GM23338 (cell line): ENCODE measurements around the gene PAN2. TPM values are rescaled to one million over a fixed set of nuclear protein-coding genes. Genes with fewer than 3 reads are reported as not detected.

Experiments
- ATAC-seq: fragments of 200-7000 bp; cut with Tn5 transposase; 3 replicates; pipeline ENCODE4 v1.9.1; 2020
- DNase-seq: peaks from one replicate; pipeline ENCODE4 v3.0.0-alpha.2; 2015; ENCODE audit warnings: low spot score
- H2AFZ ChIP-seq: fragments of 200-600 bp; sonication (generic); 2 replicates; pipeline ENCODE4 v1.8.0; 2016; ENCODE audit warnings: antibody characterized with exemption, mild to moderate bottlenecking, moderate library complexity
- H3F3A ChIP-seq: fragments of 200-600 bp; sonication (generic); replicated peaks from 2 replicates; pipeline ENCODE4 v1.8.0; 2017; ENCODE audit warnings: antibody characterized with exemption, mixed run types, low read depth
- H3K27ac ChIP-seq: fragments of 200-600 bp; sonication (generic); 2 replicates; pipeline ENCODE4 v1.6.1; 2016; ENCODE audit warnings: low read depth
- H3K27me3 ChIP-seq: fragments of 200-600 bp; sonication (generic); 2 replicates; pipeline ENCODE4 v1.8.0; 2016; ENCODE audit warnings: mild to moderate bottlenecking, mixed run types, moderate library complexity; ENCODE audit not compliant: insufficient read depth
- H3K36me3 ChIP-seq: fragments of 200-600 bp; sonication (generic); 2 replicates; pipeline ENCODE4 v1.8.0; 2016; ENCODE audit warnings: mild to moderate bottlenecking; ENCODE audit not compliant: insufficient read depth
- H3K4me1 ChIP-seq: fragments of 200-600 bp; sonication (generic); 2 replicates; pipeline ENCODE4 v1.8.0; 2016; ENCODE audit warnings: mild to moderate bottlenecking, moderate library complexity; ENCODE audit not compliant: insufficient read depth
- H3K4me2 ChIP-seq: fragments of 200-600 bp; sonication (generic); 2 replicates; pipeline ENCODE4 v1.7.1; 2017; ENCODE audit warnings: mixed run types
- H3K4me3 ChIP-seq: fragments of 200-600 bp; sonication (generic); 2 replicates; pipeline ENCODE4 v1.6.1; 2016; ENCODE audit warnings: mixed run types
- H3K79me2 ChIP-seq: fragments of 200-600 bp; sonication (generic); replicated peaks from 2 replicates; pipeline ENCODE4 v1.8.0; 2017; ENCODE audit warnings: mild to moderate bottlenecking; ENCODE audit not compliant: insufficient read depth
- H3K9me2 ChIP-seq: fragments of 200-600 bp; sonication (generic); 2 replicates; pipeline ENCODE4 v1.8.0; 2017; ENCODE audit not compliant: insufficient read depth
- H4K20me1 ChIP-seq: fragments of 200-600 bp; sonication (generic); replicated peaks from 2 replicates; pipeline ENCODE4 v1.8.0; 2017; ENCODE audit warnings: mild to moderate bottlenecking; ENCODE audit not compliant: insufficient read depth
- H3K27ac Mint-ChIP-seq: 2 replicates; pipeline ENCODE4 v1.8.0; 2020; ENCODE audit warnings: inconsistent platforms, mild to moderate bottlenecking, moderate library complexity, mixed read lengths
- H3K27me3 Mint-ChIP-seq: 3 replicates; pipeline ENCODE4 v1.8.0; 2022; ENCODE audit warnings: low read depth, mild to moderate bottlenecking, moderate library complexity, mixed read lengths, inconsistent platforms; ENCODE audit not compliant: insufficient read depth, poor library complexity
- H3K36me3 Mint-ChIP-seq: 3 replicates; pipeline ENCODE4 v1.8.0; 2021; ENCODE audit warnings: low read depth, mild to moderate bottlenecking, inconsistent platforms, moderate library complexity, mixed read lengths
- H3K4me1 Mint-ChIP-seq: 3 replicates; pipeline ENCODE4 v1.8.0; 2020; ENCODE audit warnings: mild to moderate bottlenecking, inconsistent platforms, mixed read lengths
- H3K4me3 Mint-ChIP-seq: 3 replicates; pipeline ENCODE4 v1.8.0; 2021; ENCODE audit warnings: moderate library complexity, mild to moderate bottlenecking, inconsistent platforms, mixed read lengths
- H3K9me3 Mint-ChIP-seq: 3 replicates; pipeline ENCODE4 v1.8.0; 2020; ENCODE audit warnings: moderate library complexity, mild to moderate bottlenecking, inconsistent platforms, mixed read lengths
- CREB1 ChIP-seq: fragments of 250-450 bp; sonication (Bioruptor Pico); IDR thresholded peaks from 2 replicates; pipeline ENCODE4 v1.5.0; 2020; ENCODE audit warnings: low read depth, mild to moderate bottlenecking, moderate library complexity
- EZH2phosphoT487 ChIP-seq: fragments of 200-600 bp; sonication (generic); IDR thresholded peaks from one replicate; pipeline ENCODE4 v1.8.1; 2018; ENCODE audit warnings: antibody characterized with exemption; ENCODE audit not compliant: unreplicated experiment
- NANOG ChIP-seq: IDR thresholded peaks from 2 replicates; pipeline ENCODE4 v1.6.1; 2016; ENCODE audit warnings: antibody characterized with exemption, borderline replicate concordance
- POLR2AphosphoS5 ChIP-seq: IDR thresholded peaks from 2 replicates; pipeline ENCODE4 v1.6.1; 2016; ENCODE audit warnings: antibody characterized with exemption, low read depth
- STAT1 ChIP-seq: IDR thresholded peaks from one replicate; pipeline ENCODE4 v1.6.1; 2016; ENCODE audit warnings: antibody characterized with exemption; ENCODE audit not compliant: unreplicated experiment
- ZNF114 ChIP-seq: fragments of 250-450 bp; sonication (Bioruptor Pico); IDR thresholded peaks from 2 replicates; pipeline ENCODE4 v1.5.0; 2020; ENCODE audit warnings: mild to moderate bottlenecking, moderate library complexity
- ZNF331 ChIP-seq: fragments of 250-450 bp; sonication (Bioruptor Pico); IDR thresholded peaks from 2 replicates; pipeline ENCODE4 v1.5.0; 2020; ENCODE audit warnings: low read depth, mild to moderate bottlenecking, moderate library complexity
- polyA plus RNA-seq: library from polyadenylated mRNA; unstranded; fragments of >200 nt; fragmentation: Nextera tagmentation; extraction: Ambion mirVana; gene quantifications from 2 replicates; pipeline ENCODE4 v1.2.1, GENCODE V29; 2016
- total RNA-seq: library from RNA; depleted of rRNA; stranded (reverse); fragments of >200 nt; shearing (Covaris generic); gene quantifications from 2 replicates; pipeline ENCODE4 v1.2.3, GENCODE V29; 2014
- TF ChIP-seq, protein P1 (sequence below): fragments of 250-450 bp; sonication (Bioruptor Pico); IDR thresholded peaks from 2 replicates; pipeline ENCODE4 v1.5.0; 2020; ENCODE audit warnings: mild to moderate bottlenecking, moderate library complexity
- TF ChIP-seq, protein P2 (sequence below), 2 experiments: fragments of 200-600 bp in 1 of 2; sonication (generic) in 1 of 2; conservative IDR thresholded peaks; 2 replicates each; pipeline versions ENCODE4 v1.5.1 to v1.6.1; 2016 to 2017; ENCODE audit warnings: antibody characterized with exemption in 2 of 2, low read depth in 2 of 2, mild to moderate bottlenecking in 2 of 2, moderate library complexity in 1 of 2

The PAN2 gene
- total and polyA plus RNA-seq, 2 experiments from 2014 or later = 11.5 to 27.2 TPM

DNA sequence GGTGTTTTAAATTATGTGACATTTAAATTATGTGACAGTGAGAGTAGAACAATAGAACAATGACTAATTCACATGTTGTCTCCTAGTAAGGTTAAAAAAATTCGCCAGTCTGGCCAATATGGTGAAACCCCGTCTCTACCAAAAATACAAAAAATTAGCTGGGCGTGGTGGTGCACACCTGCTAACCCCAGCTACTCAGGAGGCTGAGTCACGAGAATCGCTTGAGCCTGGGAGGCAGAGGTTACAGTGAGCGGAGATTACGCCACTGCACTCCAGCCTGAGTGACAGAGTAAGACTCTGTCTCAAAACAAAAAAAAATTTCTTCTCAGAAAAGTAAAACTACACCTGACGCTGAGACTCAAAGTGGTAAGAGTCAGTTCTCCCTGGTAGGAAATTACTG lies 36.4 kb downstream of the PAN2 start (continued):
- TF ChIP-seq, protein P1, sequence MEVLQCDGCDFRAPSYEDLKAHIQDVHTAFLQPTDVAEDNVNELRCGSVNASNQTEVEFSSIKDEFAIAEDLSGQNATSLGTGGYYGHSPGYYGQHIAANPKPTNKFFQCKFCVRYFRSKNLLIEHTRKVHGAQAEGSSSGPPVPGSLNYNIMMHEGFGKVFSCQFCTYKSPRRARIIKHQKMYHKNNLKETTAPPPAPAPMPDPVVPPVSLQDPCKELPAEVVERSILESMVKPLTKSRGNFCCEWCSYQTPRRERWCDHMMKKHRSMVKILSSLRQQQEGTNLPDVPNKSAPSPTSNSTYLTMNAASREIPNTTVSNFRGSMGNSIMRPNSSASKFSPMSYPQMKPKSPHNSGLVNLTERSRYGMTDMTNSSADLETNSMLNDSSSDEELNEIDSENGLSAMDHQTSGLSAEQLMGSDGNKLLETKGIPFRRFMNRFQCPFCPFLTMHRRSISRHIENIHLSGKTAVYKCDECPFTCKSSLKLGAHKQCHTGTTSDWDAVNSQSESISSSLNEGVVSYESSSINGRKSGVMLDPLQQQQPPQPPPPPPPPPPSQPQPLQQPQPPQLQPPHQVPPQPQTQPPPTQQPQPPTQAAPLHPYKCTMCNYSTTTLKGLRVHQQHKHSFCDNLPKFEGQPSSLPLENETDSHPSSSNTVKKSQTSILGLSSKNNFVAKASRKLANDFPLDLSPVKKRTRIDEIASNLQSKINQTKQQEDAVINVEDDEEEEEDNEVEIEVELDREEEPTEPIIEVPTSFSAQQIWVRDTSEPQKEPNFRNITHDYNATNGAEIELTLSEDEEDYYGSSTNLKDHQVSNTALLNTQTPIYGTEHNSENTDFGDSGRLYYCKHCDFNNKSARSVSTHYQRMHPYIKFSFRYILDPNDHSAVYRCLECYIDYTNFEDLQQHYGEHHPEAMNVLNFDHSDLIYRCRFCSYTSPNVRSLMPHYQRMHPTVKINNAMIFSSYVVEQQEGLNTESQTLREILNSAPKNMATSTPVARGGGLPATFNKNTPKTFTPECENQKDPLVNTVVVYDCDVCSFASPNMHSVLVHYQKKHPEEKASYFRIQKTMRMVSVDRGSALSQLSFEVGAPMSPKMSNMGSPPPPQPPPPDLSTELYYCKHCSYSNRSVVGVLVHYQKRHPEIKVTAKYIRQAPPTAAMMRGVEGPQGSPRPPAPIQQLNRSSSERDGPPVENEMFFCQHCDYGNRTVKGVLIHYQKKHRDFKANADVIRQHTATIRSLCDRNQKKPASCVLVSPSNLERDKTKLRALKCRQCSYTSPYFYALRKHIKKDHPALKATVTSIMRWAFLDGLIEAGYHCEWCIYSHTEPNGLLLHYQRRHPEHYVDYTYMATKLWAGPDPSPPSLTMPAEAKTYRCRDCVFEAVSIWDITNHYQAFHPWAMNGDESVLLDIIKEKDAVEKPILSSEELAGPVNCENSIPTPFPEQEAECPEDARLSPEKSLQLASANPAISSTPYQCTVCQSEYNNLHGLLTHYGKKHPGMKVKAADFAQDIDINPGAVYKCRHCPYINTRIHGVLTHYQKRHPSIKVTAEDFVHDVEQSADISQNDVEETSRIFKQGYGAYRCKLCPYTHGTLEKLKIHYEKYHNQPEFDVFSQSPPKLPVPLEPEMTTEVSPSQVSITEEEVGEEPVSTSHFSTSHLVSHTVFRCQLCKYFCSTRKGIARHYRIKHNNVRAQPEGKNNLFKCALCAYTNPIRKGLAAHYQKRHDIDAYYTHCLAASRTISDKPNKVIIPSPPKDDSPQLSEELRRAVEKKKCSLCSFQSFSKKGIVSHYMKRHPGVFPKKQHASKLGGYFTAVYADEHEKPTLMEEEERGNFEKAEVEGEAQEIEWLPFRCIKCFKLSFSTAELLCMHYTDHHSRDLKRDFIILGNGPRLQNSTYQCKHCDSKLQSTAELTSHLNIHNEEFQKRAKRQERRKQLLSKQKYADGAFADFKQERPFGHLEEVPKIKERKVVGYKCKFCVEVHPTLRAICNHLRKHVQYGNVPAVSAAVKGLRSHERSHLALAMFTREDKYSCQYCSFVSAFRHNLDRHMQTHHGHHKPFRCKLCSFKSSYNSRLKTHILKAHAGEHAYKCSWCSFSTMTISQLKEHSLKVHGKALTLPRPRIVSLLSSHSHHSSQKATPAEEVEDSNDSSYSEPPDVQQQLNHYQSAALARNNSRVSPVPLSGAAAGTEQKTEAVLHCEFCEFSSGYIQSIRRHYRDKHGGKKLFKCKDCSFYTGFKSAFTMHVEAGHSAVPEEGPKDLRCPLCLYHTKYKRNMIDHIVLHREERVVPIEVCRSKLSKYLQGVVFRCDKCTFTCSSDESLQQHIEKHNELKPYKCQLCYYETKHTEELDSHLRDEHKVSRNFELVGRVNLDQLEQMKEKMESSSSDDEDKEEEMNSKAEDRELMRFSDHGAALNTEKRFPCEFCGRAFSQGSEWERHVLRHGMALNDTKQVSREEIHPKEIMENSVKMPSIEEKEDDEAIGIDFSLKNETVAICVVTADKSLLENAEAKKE (CRISPR knock-in tag) = no peak

DNA sequence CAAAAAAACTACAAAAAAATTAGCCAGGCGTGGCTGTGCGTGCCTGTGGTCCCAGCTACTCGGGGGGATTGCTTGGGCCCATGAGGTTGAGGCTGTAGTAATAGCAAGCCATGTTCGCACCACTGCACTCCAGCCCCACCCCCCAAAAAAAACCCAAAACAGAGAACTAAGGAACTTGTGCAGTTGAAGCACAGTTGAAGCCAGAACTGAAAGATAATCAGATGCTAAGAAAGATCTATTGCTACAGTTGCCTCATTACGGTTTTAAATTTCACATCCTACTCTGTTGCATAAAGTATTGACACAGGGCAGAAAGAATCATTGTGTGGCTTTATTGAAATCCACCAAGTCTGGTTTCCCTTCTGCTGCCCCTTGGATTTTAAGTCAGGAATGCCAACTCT lies 37.5 kb downstream of the PAN2 start:
- Mint-ChIP-seq H3K4me3 (no peak overlapping the region), H3K9me3 (no peaks in the 10 kb centered on the region), H3K27ac (no peak overlapping the region; the same call in 1 of the 2 replicates), H3K27me3 (peaks cover 11% of the 10 kb centered on the region), H3K36me3 (peaks cover 29% of the 10 kb centered on the region), H3K4me1 (peaks cover 16% of the 10 kb centered on the region)
- DNase-seq (no peak), ATAC-seq (no peak)
- peaks cover 85% of the 10 kb centered on the region for H3K79me2 ChIP-seq
- H3K27me3 ChIP-seq = no peaks in the 10 kb centered on the region
- H3F3A ChIP-seq = peaks cover 8% of the 10 kb centered on the region
- peaks cover 18% of the 10 kb centered on the region for H3K4me1 ChIP-seq
- H4K20me1 ChIP-seq = peaks cover 20% of the 10 kb centered on the region
- no peaks in the 10 kb centered on the region for H3K9me2 ChIP-seq
- no peak overlapping the region for H3K4me3 ChIP-seq
- no peak overlapping the region for H2AFZ ChIP-seq
- peak overlapping the region; percentile 48; the same call in 1 of the 2 replicates for H3K27ac ChIP-seq
- no peak overlapping the region for H3K4me2 ChIP-seq
- H3K36me3 ChIP-seq = peaks cover 13% of the 10 kb centered on the region; the same call in 1 of the 2 replicates
- TF ChIP-seq, protein P2, sequence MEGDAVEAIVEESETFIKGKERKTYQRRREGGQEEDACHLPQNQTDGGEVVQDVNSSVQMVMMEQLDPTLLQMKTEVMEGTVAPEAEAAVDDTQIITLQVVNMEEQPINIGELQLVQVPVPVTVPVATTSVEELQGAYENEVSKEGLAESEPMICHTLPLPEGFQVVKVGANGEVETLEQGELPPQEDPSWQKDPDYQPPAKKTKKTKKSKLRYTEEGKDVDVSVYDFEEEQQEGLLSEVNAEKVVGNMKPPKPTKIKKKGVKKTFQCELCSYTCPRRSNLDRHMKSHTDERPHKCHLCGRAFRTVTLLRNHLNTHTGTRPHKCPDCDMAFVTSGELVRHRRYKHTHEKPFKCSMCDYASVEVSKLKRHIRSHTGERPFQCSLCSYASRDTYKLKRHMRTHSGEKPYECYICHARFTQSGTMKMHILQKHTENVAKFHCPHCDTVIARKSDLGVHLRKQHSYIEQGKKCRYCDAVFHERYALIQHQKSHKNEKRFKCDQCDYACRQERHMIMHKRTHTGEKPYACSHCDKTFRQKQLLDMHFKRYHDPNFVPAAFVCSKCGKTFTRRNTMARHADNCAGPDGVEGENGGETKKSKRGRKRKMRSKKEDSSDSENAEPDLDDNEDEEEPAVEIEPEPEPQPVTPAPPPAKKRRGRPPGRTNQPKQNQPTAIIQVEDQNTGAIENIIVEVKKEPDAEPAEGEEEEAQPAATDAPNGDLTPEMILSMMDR (conservative IDR thresholded peaks at IDR 0.05; ENCODE audit: low read depth in 2 of 2) = no peak
- no peak for TF ChIP-seq ZNF331 (CRISPR knock-in tag)
- TF ChIP-seq CREB1 (CRISPR knock-in tag) = no peak
- TF ChIP-seq, protein P1 (CRISPR knock-in tag) = no peak
- TF ChIP-seq NANOG = no peak
- TF ChIP-seq ZNF114 (CRISPR knock-in tag) = no peak
- TF ChIP-seq STAT1 = no peak
- no peak for TF ChIP-seq EZH2phosphoT487
- no peak for TF ChIP-seq POLR2AphosphoS5
